ENCODE measurements around the gene CMTM7.

Gene CMTM7

GRCh38 chr3:32419742-32420125 lies 28.1 kb downstream of the CMTM7 start:
- no peak for DNase-seq

GRCh38 chr3:32420126-32421038 lies 28.7 kb downstream of the CMTM7 start:
- no peak for DNase-seq

- no peak for DNase-seq
Observed at GRCh38 chr3:32421185-32421584, 29.5 kb downstream of the CMTM7 start.

- DNase-seq, result peak; percentile 76
Observed at GRCh38 chr3:32421991-32422859, 30.6 kb downstream of the CMTM7 start.

- DNase-seq, result no peak
Observed at GRCh38 chr3:32422943-32423342, 31.3 kb downstream of the CMTM7 start.

GRCh38 chr3:32423534-32423933 lies 31.9 kb downstream of the CMTM7 start:
- DNase-seq, result no peak

- DNase-seq, result peak; percentile 76
Observed at GRCh38 chr3:32423956-32424557, 32.4 kb downstream of the CMTM7 start.

- DNase-seq, result no peak
Observed at GRCh38 chr3:32424581-32425250, 33.1 kb downstream of the CMTM7 start.

GRCh38 chr3:32428092-32429068 lies 36.7 kb downstream of the CMTM7 start:
- no peak for DNase-seq

GRCh38 chr3:32430900-32431299 lies 39.2 kb downstream of the CMTM7 start:
- DNase-seq, result no peak

GRCh38 chr3:32431481-32431880 lies 39.8 kb downstream of the CMTM7 start:
- DNase-seq, result no peak

GRCh38 chr3:32432045-32432710 lies 40.5 kb downstream of the CMTM7 start:
- no peak for DNase-seq

- DNase-seq, result no peak
Observed at GRCh38 chr3:32432711-32433530, 41.3 kb downstream of the CMTM7 start.

GRCh38 chr3:32434206-32434605 lies 42.6 kb downstream of the CMTM7 start:
- DNase-seq, result no peak

GRCh38 chr3:32435911-32436815 lies 44.5 kb downstream of the CMTM7 start:
- DNase-seq, result no peak

GRCh38 chr3:32436816-32437189 lies 45.1 kb downstream of the CMTM7 start:
- DNase-seq, result no peak

GRCh38 chr3:32437896-32438295 lies 46.2 kb downstream of the CMTM7 start:
- no peak for DNase-seq

- DNase-seq, result no peak
Observed at GRCh38 chr3:32438596-32439344, 47.1 kb downstream of the CMTM7 start.

All from NCI-H2029 (cell line).